GM10248 (cell line): ENCODE measurements around the gene EIF3F.

ENCODE experiments used
- CTCF ChIA-PET: fragments of 300-600 bp; sonication (Branson Sonifier 250); formaldehyde crosslinking; extraction: SDS; loops from one replicate; lab custom pipeline; 2021; ENCODE audit warnings: antibody characterized with exemption; lab: Yijun Ruan, JAX
- POLR2A ChIA-PET: fragments of 350-650 bp; sonication (Branson Sonifier 250); formaldehyde crosslinking; extraction: SDS; loops from one replicate; lab custom pipeline; 2020; ENCODE audit warnings: antibody characterized with exemption; lab: Yijun Ruan, JAX
- DNase-seq: peaks from one replicate; pipeline ENCODE4 v3.0.0; 2012; ENCODE audit errors: extremely low spot score
- CTCF ChIP-seq: IDR thresholded peaks from 2 replicates; pipeline ENCODE4 v1.5.1; 2012; ENCODE audit warnings: mild to moderate bottlenecking, low read depth; ENCODE audit errors: extremely low read depth, missing control alignments, control extremely low read depth

The EIF3F gene

GRCh38 chr11:8028766-8029165 lies 41.6 kb downstream of the EIF3F start:
- ChIA-PET POLR2A (no interaction called here), CTCF (interaction anchor here (1.1 to 12.2 kb wide), 2 partner anchors 70 to 71 kb away, joined by 8 to 275 read pairs; no protein-coding TSS in a partner anchor)
- no peak for DNase-seq
- TF ChIP-seq CTCF: no peak

GRCh38 chr11:8030526-8031247 lies 43.5 kb downstream of the EIF3F start:
- DNase-seq: no peak
- CTCF ChIA-PET: interaction anchor here (1.0 to 12.2 kb wide), 6 partner anchors 8 to 68 kb away, joined by 3 to 275 read pairs (median 3); partner anchors contain the start of gene EIF3F
- POLR2A ChIA-PET: no interaction called here
- TF ChIP-seq CTCF: no peak

GRCh38 chr11:8031248-8032115 lies 44.3 kb downstream of the EIF3F start:
- CTCF ChIA-PET: interaction anchor here (1.2 to 12.2 kb wide), 5 partner anchors 8 to 67 kb away, joined by 3 to 275 read pairs (median 11); no protein-coding TSS in a partner anchor
- TF ChIP-seq CTCF: no peak
- no peak for DNase-seq
- POLR2A ChIA-PET: no interaction called here

GRCh38 chr11:8032122-8032521 lies 45.0 kb downstream of the EIF3F start:
- DNase-seq: no peak
- ChIA-PET POLR2A (no interaction called here), CTCF (interaction anchor here (0.8 to 12.2 kb wide), 10 partner anchors 9 to 67 kb away, joined by 3 to 275 read pairs (median 14); partner anchors contain the start of gene EIF3F)
- no peak for TF ChIP-seq CTCF

GRCh38 chr11:8032576-8033304 lies 45.6 kb downstream of the EIF3F start:
- ChIA-PET CTCF (interaction anchor here (0.8 to 12.2 kb wide), 30 partner anchors 10 to 276 kb away, joined by 3 to 275 read pairs (median 6); partner anchors contain the start of gene EIF3F), POLR2A (no interaction called here)
- no peak for DNase-seq
- no peak for TF ChIP-seq CTCF
